Body of pancreas (tissue), 4 donors: ENCODE measurements around the gene CSRP1.

Experiments
- CTCF ChIP-seq, 7 experiments: fragments of 450-650 bp in 4 of 7; fragments of 200-600 bp in 3 of 7; sonication (generic) in 3 of 7; IDR thresholded peaks; one replicate each; pipeline ENCODE4 v1.5.1; 2016 to 2019; ENCODE audit warnings: antibody characterized with exemption in 7 of 7
- POLR2A ChIP-seq, 3 donors: fragments of 450-650 bp; IDR thresholded peaks; one replicate each; pipeline ENCODE4 v1.6.1; 2016; ENCODE audit warnings: antibody characterized with exemption in 3 of 3, mild to moderate bottlenecking in 2 of 3

GRCh38 chr1:201552941-201553351 lies 46.0 kb upstream of the CSRP1 start:
- TF ChIP-seq CTCF (IDR thresholded peaks at IDR 0.05) (no peak), POLR2A (IDR thresholded peaks at IDR 0.05) (no peak)
